IgD-negative memory B cell (primary cell): Measurements from ENCODE around the gene ZNF146. TPM values are rescaled to one million over a fixed set of nuclear protein-coding genes. Genes with fewer than 3 reads are reported as not detected.
"Not testable (repeated sequence)": the region's sequence is repeated elsewhere in the genome, so short reads cannot be mapped to it uniquely, and the experiment has no call there.

Source experiments
- H3K27ac Mint-ChIP-seq, 3 donors: one replicate each; pipeline ENCODE4 v1.8.0; 2020 to 2022; ENCODE audit warnings: mild to moderate bottlenecking in 3 of 3, mixed read lengths in 3 of 3, moderate library complexity in 1 of 3
- H3K27me3 Mint-ChIP-seq: one replicate; pipeline ENCODE4 v1.8.0; 2021; ENCODE audit warnings: mixed read lengths
- H3K36me3 Mint-ChIP-seq: one replicate; pipeline ENCODE4 v1.8.0; 2020; ENCODE audit warnings: mild to moderate bottlenecking, mixed read lengths
- H3K4me1 Mint-ChIP-seq, 3 donors: one replicate each; pipeline ENCODE4 v1.8.0; 2020 to 2022; ENCODE audit warnings: mixed read lengths in 3 of 3, mild to moderate bottlenecking in 1 of 3
- H3K4me3 Mint-ChIP-seq, 4 donors: one replicate each; pipeline ENCODE4 v1.8.0; 2020 to 2022; ENCODE audit warnings: mild to moderate bottlenecking in 4 of 4, mixed read lengths in 4 of 4, moderate library complexity in 3 of 4
- H3K9me3 Mint-ChIP-seq, 3 donors: one replicate each; pipeline ENCODE4 v1.8.0; 2020 to 2021; ENCODE audit warnings: mixed read lengths in 3 of 3, mild to moderate bottlenecking in 1 of 3
- polyA plus RNA-seq: library from polyadenylated mRNA; unstranded; fragments of 300-500 nt; fragmentation: Illumina TruSeq; gene quantifications from one replicate; pipeline ENCODE4 v1.2.3, GENCODE V29; 2021

Gene ZNF146
- polyA plus RNA-seq = 69.0 TPM

- no peak within 1 kb of the TSS for H3K4me3 Mint-ChIP-seq
- no peaks in the 10 kb centered on the region for H3K27me3 Mint-ChIP-seq
- peaks cover 11% of the 10 kb centered on the region for H3K36me3 Mint-ChIP-seq
- H3K9me3 Mint-ChIP-seq = no peaks in the 10 kb centered on the region
- peaks cover 5 to 16% (median 15%) of the 10 kb centered on the region in 3 donors for H3K4me1 Mint-ChIP-seq
- no peak within 1 kb of the TSS for H3K27ac Mint-ChIP-seq
Observed at GRCh38 chr19:36214386-36215275, at the start of gene ZNF146, which contains the start of gene ZNF565. Gene ZNF146 (plus strand): TSS chr19:36215106. CDS start chr19:36236441, 21,335 bp downstream. Gene ZNF565 (minus strand): TSS chr19:36214665. CDS start chr19:36201985, 12,680 bp downstream.

- Mint-ChIP-seq H3K27me3 (no peaks in the 10 kb centered on the region), H3K27ac (peak overlapping the region in 1 of 3 donors; percentile 69), H3K4me3 (no peak overlapping the region), H3K4me1 (peaks cover 0 to 7% (median 2%) of the 10 kb centered on the region in 3 donors), H3K9me3 (no peaks in the 10 kb centered on the region), H3K36me3 (no peaks in the 10 kb centered on the region)
Observed at GRCh38 chr19:36169084-36169760, 45.7 kb upstream of the ZNF146 start.

DNA sequence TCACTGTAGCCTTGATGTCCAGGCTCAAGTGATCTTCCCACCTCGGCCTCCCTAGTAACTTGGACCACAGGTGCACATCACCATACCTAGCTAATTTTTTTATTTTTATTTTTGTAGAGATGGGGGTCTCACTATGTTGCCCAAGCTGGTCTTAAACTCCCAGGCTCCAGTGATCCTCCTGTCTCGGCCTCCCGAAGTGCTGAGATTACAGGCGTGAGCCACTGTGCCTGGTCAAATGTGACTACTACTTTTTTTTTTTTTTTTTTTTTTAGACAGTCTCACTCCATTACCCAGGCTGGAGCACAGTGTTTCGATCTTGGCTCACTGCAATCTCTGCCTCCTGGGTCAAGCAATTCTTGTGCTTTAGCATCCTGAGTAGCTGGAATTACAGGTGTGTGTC, 42.1 kb upstream of the ZNF146 start:
- Mint-ChIP-seq H3K27ac (no peak overlapping the region), H3K9me3 (no peaks in the 10 kb centered on the region), H3K27me3 (no peaks in the 10 kb centered on the region), H3K4me3 (no peak overlapping the region), H3K4me1 (peaks cover 0 to 7% (median 2%) of the 10 kb centered on the region in 3 donors), H3K36me3 (no peaks in the 10 kb centered on the region)

DNA sequence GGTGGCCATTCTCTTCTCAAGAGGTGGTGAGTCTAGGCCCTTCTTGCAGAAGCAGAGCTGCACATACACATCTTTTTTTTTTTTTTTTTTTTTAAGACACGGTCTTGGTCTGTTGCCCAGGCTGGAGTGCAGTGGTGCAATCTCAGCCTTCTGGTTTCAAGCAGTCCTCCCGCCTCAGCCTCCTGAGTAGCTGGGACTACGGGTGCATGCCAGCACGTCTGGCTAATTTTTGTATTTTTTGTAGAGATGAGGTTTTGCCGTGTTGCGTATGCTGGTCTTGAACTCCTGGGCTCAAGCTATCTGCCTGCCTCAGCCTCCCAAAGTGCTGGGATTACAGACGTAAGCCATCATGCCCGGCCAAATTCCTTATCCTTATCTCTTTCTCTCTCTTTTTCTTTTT, 41.1 kb upstream of the ZNF146 start:
- H3K27ac Mint-ChIP-seq, H3K4me1 Mint-ChIP-seq, H3K36me3 Mint-ChIP-seq, H3K27me3 Mint-ChIP-seq, H3K4me3 Mint-ChIP-seq, H3K9me3 Mint-ChIP-seq: not testable (repeated sequence)

DNA sequence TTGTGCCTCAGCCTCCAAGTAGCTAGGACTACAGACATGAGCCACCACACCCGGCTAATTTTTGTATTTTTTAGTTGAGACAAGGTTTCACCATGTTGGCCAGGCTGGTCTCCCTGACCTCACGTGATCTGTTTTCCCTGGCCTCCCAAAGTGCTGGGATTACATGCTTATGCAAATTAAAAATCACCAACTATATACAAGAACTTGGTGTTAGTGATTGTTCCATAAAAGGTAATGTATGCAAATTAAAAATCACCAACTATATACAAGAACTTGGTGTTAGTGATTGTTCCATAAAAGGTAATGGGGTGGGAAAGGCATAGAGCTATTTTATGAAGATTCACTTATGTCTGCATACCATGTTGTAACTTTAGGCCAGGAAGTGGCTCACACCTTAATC, 35.8 kb upstream of the ZNF146 start:
- H3K27ac Mint-ChIP-seq, H3K9me3 Mint-ChIP-seq, H3K4me1 Mint-ChIP-seq, H3K27me3 Mint-ChIP-seq, H3K36me3 Mint-ChIP-seq, H3K4me3 Mint-ChIP-seq: not testable (repeated sequence)

GRCh38 chr19:36182612-36183244, 32.2 kb upstream of the ZNF146 start:
- Mint-ChIP-seq H3K9me3 (no peaks in the 10 kb centered on the region), H3K36me3 (peaks cover 9% of the 10 kb centered on the region), H3K27ac (no peak overlapping the region), H3K4me3 (no peak overlapping the region), H3K27me3 (no peaks in the 10 kb centered on the region), H3K4me1 (no peaks in the 10 kb centered on the region)

DNA sequence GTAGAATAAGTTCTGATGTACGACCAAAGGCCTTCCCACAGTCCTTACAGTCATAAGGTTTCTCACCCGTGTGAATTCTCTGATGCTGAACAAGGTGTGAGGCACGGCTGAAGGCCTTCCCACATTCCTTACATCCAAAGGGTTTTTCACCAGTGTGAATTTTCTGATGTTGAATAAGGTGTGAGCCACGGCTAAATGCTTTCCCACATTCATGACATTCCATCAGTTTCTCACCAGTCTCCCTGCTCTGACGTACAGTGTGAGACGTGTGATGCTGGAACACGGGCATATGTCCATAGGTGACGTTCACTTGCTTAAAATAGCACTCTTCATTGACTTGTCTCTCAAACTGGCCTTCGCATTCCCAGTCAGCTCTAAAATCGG, 31.7 kb upstream of the ZNF146 start:
- H3K27ac Mint-ChIP-seq = no peak overlapping the region
- no peaks in the 10 kb centered on the region for H3K9me3 Mint-ChIP-seq

DNA sequence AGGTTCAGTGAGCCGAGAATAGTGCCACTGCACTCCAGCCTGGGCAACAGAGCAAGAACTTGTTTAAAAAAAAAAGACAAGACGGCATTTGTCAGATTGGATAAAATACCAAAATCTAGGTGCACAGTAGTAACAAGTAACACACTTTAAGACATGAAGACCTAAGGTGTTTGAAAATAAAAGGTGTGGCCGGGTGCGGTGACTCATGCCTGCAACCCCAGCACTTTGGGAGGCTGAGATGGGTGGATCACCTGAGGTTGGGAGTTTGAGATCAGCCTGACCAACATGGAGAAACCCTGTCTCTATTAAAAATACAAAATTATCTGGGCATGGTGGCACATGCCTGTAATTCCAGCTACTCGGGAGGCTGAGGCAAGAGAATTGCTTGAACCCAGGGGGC, 28.2 kb upstream of the ZNF146 start:
- not testable (repeated sequence) for H3K27ac Mint-ChIP-seq, H3K36me3 Mint-ChIP-seq, H3K9me3 Mint-ChIP-seq

More for the DNA sequence above, 31.7 kb upstream of the ZNF146 start:
- H3K4me3 Mint-ChIP-seq = no peak overlapping the region
- H3K36me3 Mint-ChIP-seq = peaks cover 9% of the 10 kb centered on the region
- H3K4me1 Mint-ChIP-seq = no peaks in the 10 kb centered on the region
- no peaks in the 10 kb centered on the region for H3K27me3 Mint-ChIP-seq

GRCh38 chr19:36196249-36196648, 18.7 kb upstream of the ZNF146 start:
- no peaks in the 10 kb centered on the region for H3K27me3 Mint-ChIP-seq
- H3K4me1 Mint-ChIP-seq = peaks cover 2 to 5% (median 5%) of the 10 kb centered on the region in 3 donors
- peaks cover 9% of the 10 kb centered on the region for H3K36me3 Mint-ChIP-seq
- H3K9me3 Mint-ChIP-seq = no peaks in the 10 kb centered on the region
- H3K4me3 Mint-ChIP-seq = no peak overlapping the region
- H3K27ac Mint-ChIP-seq = no peak overlapping the region

More for the DNA sequence above, 28.2 kb upstream of the ZNF146 start:
- H3K4me3 Mint-ChIP-seq, H3K27me3 Mint-ChIP-seq, H3K4me1 Mint-ChIP-seq: not testable (repeated sequence)

GRCh38 chr19:36198119-36198518, 16.8 kb upstream of the ZNF146 start:
- Mint-ChIP-seq H3K27ac (no peak overlapping the region), H3K4me3 (no peak overlapping the region), H3K36me3 (peaks cover 13% of the 10 kb centered on the region), H3K4me1 (peaks cover 2 to 8% (median 5%) of the 10 kb centered on the region in 3 donors), H3K27me3 (no peaks in the 10 kb centered on the region), H3K9me3 (no peaks in the 10 kb centered on the region)

DNA sequence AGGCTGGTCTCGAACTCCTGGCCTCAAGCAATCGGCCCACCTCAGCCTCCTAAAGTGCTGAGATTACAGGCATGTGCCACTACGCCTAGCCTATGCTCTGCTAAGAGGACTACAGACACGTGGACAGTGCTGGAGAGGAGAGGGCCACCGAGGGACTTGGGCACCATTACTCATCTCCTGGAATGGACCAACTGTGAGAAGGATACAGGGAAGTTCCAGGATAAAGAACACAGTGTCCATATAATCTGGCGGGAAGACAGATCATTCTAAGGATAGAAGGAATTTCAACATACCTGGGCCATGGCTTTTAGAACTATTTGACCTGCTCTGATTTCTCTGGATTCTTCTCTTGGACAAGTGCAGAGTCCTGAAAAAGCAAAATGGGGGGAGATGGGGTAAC, 13.2 kb upstream of the ZNF146 start:
- Mint-ChIP-seq H3K9me3 (no peaks in the 10 kb centered on the region), H3K4me3 (no peak overlapping the region), H3K27me3 (no peaks in the 10 kb centered on the region), H3K4me1 (peaks cover 0 to 9% (median 3%) of the 10 kb centered on the region in 3 donors), H3K27ac (no peak overlapping the region), H3K36me3 (peaks cover 8% of the 10 kb centered on the region)

- Mint-ChIP-seq H3K9me3 (no peaks in the 10 kb centered on the region), H3K4me1 (peaks cover 9 to 12% (median 11%) of the 10 kb centered on the region in 3 donors), H3K27me3 (no peaks in the 10 kb centered on the region), H3K36me3 (peaks cover 6% of the 10 kb centered on the region), H3K4me3 (peak overlapping the region in 2 of 4 donors; percentile 12 to 22), H3K27ac (no peak overlapping the region)
Observed at GRCh38 chr19:36203293-36203692, 11.6 kb upstream of the ZNF146 start.

DNA sequence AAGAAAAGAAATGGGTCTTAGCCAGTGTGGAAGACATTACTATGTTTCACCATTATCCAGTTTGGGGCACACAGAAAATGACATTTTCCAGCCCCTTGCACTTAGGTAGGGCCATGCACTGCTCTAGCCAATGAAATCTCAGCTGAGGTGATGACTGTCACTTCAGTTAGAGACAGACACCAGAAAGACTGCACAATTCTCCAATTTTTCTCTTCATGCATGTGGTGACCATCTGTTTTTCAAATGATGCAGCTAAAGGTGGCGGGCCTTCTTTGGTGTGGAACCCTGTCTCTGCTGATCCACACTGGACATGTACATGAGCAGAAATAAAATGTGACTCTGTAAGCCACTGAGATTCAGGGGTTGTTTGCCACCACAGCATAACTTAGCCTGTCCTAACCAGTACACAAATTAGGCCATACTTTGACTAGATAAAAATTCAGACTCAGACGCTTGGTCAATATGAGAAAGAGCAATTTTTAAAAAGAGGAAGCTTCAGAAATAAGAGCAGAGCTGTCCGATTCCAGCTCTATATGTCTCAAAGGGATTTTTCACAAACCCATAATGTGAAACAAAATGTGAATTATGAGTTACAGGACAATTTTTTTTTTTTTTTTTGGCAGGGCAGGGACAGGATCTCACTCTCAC, 7.2 kb upstream of the ZNF146 start:
- Mint-ChIP-seq H3K4me1 (peaks cover 9 to 11% (median 10%) of the 10 kb centered on the region in 3 donors), H3K4me3 (peak overlapping the region in 1 of 4 donors; percentile 72), H3K27me3 (no peaks in the 10 kb centered on the region), H3K27ac (peak overlapping the region; percentile 43 to 66 (median 50)), H3K9me3 (no peaks in the 10 kb centered on the region), H3K36me3 (peaks cover 2% of the 10 kb centered on the region)

DNA sequence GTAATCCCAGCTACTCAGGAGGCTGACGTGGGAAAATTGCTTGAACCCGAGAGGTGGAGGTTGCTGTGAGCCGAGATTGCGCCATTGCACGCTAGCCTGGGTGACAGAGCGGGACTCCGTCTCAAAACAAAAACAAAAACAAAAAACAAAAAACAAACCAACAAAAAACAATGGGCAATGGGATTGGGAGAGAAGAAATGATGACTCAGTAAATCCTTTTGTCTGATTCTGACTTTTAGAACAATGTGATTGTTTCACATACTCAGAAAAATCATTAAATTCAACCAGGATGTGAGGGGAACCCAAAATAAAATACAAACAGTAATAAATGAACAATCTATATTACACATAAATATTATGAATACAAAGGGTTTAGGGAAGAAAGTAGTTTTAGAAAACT, 5.5 kb upstream of the ZNF146 start:
- Mint-ChIP-seq H3K36me3 (peaks cover 2% of the 10 kb centered on the region), H3K9me3 (no peaks in the 10 kb centered on the region), H3K27ac (no peak overlapping the region), H3K27me3 (no peaks in the 10 kb centered on the region), H3K4me3 (no peak overlapping the region), H3K4me1 (peaks cover 8 to 11% (median 11%) of the 10 kb centered on the region in 3 donors)

- H3K27ac Mint-ChIP-seq = no peak overlapping the region
- no peaks in the 10 kb centered on the region for H3K27me3 Mint-ChIP-seq
- H3K9me3 Mint-ChIP-seq = no peaks in the 10 kb centered on the region
- H3K36me3 Mint-ChIP-seq = peaks cover 2% of the 10 kb centered on the region
- no peak overlapping the region for H3K4me3 Mint-ChIP-seq
- H3K4me1 Mint-ChIP-seq = peaks cover 8 to 11% (median 9%) of the 10 kb centered on the region in 3 donors
Observed at GRCh38 chr19:36210497-36210896, 4.4 kb upstream of the ZNF146 start.
